ENCODE data around the gene OVCA2.

OVCA2 gene

GRCh38 chr17:2043785-2044184 lies 2.0 kb downstream of the OVCA2 start:
- Histone ChIP-seq H3K9me3 (ENCODE audit: insufficient read depth, low read length) (no peaks in the 10 kb centered on the region), H3K36me3 (ENCODE audit: insufficient read depth, insufficient read length, low read length) (peaks cover 47% of the 10 kb centered on the region), H3K4me3 (ENCODE audit: insufficient read length, low read depth) (no peak overlapping the region), H3K27me3 (ENCODE audit: insufficient read depth, insufficient read length) (peaks cover 13% of the 10 kb centered on the region), H3K4me1 (ENCODE audit: insufficient read depth, insufficient read length) (peaks cover 15% of the 10 kb centered on the region), H3K9ac (ENCODE audit: insufficient read length, low read depth) (no peak overlapping the region)
- no peak for DNase-seq (ENCODE audit: low read depth, low spot score)
- TF ChIP-seq YY1 (IDR thresholded peaks at IDR 0.05; ENCODE audit: insufficient read depth, insufficient read length) = no peak
- no peak for TF ChIP-seq SUZ12 (IDR thresholded peaks at IDR 0.05; ENCODE audit: extremely low read depth, insufficient read depth, insufficient read length)
- no peak for TF ChIP-seq ZNF274 (IDR thresholded peaks at IDR 0.05; ENCODE audit: low read depth, low read length)

GRCh38 chr17:2044263-2044894 lies 2.6 kb downstream of the OVCA2 start:
- Histone ChIP-seq H3K27me3 (ENCODE audit: insufficient read depth, insufficient read length) (peaks cover 19% of the 10 kb centered on the region), H3K4me3 (ENCODE audit: insufficient read length, low read depth) (no peak overlapping the region), H3K4me1 (ENCODE audit: insufficient read depth, insufficient read length) (peaks cover 15% of the 10 kb centered on the region), H3K36me3 (ENCODE audit: insufficient read depth, insufficient read length, low read length) (peaks cover 46% of the 10 kb centered on the region), H3K9ac (ENCODE audit: insufficient read length, low read depth) (no peak overlapping the region), H3K9me3 (ENCODE audit: insufficient read depth, low read length) (no peaks in the 10 kb centered on the region)
- TF ChIP-seq SUZ12 (IDR thresholded peaks at IDR 0.05; ENCODE audit: extremely low read depth, insufficient read depth, insufficient read length) (no peak), YY1 (IDR thresholded peaks at IDR 0.05; ENCODE audit: insufficient read depth, insufficient read length) (no peak), ZNF274 (IDR thresholded peaks at IDR 0.05; ENCODE audit: low read depth, low read length) (no peak)
- no peak for DNase-seq (ENCODE audit: low read depth, low spot score)

GRCh38 chr17:2047590-2047989 lies 5.8 kb downstream of the OVCA2 start:
- H3K4me3 ChIP-seq (ENCODE audit: insufficient read length, low read depth) = no peak overlapping the region
- no peak overlapping the region for H3K9ac ChIP-seq (ENCODE audit: insufficient read length, low read depth)
- peaks cover 28% of the 10 kb centered on the region for H3K36me3 ChIP-seq (ENCODE audit: insufficient read depth, insufficient read length, low read length)
- no peak for TF ChIP-seq ZNF274 (IDR thresholded peaks at IDR 0.05; ENCODE audit: low read depth, low read length)
- TF ChIP-seq YY1 (IDR thresholded peaks at IDR 0.05; ENCODE audit: insufficient read depth, insufficient read length) = no peak
- TF ChIP-seq SUZ12 (IDR thresholded peaks at IDR 0.05; ENCODE audit: extremely low read depth, insufficient read depth, insufficient read length) = no peak
- no peaks in the 10 kb centered on the region for H3K9me3 ChIP-seq (ENCODE audit: insufficient read depth, low read length)
- DNase-seq (ENCODE audit: low read depth, low spot score) = no peak
- peaks cover 42% of the 10 kb centered on the region for H3K27me3 ChIP-seq (ENCODE audit: insufficient read depth, insufficient read length)
- peaks cover 16% of the 10 kb centered on the region for H3K4me1 ChIP-seq (ENCODE audit: insufficient read depth, insufficient read length)

GRCh38 chr17:2048805-2049204 lies 7.0 kb downstream of the OVCA2 start:
- Histone ChIP-seq H3K36me3 (ENCODE audit: insufficient read depth, insufficient read length, low read length) (peaks cover 15% of the 10 kb centered on the region), H3K9ac (ENCODE audit: insufficient read length, low read depth) (no peak overlapping the region), H3K4me1 (ENCODE audit: insufficient read depth, insufficient read length) (peaks cover 10% of the 10 kb centered on the region), H3K4me3 (ENCODE audit: insufficient read length, low read depth) (no peak overlapping the region), H3K9me3 (ENCODE audit: insufficient read depth, low read length) (no peaks in the 10 kb centered on the region), H3K27me3 (ENCODE audit: insufficient read depth, insufficient read length) (peaks cover 52% of the 10 kb centered on the region)
- TF ChIP-seq ZNF274 (IDR thresholded peaks at IDR 0.05; ENCODE audit: low read depth, low read length) = no peak
- no peak for TF ChIP-seq SUZ12 (IDR thresholded peaks at IDR 0.05; ENCODE audit: extremely low read depth, insufficient read depth, insufficient read length)
- TF ChIP-seq YY1 (IDR thresholded peaks at IDR 0.05; ENCODE audit: insufficient read depth, insufficient read length) = no peak
- DNase-seq (ENCODE audit: low read depth, low spot score) = no peak

- peak overlapping the region; percentile 65 for H3K9ac ChIP-seq (ENCODE audit: insufficient read length, low read depth)
- H3K27me3 ChIP-seq (ENCODE audit: insufficient read depth, insufficient read length) = peaks cover 60% of the 10 kb centered on the region
- no peaks in the 10 kb centered on the region; the same call in 1 of the 2 replicates for H3K9me3 ChIP-seq (ENCODE audit: insufficient read depth, low read length)
- TF ChIP-seq ZNF274 (IDR thresholded peaks at IDR 0.05; ENCODE audit: low read depth, low read length) = no peak
- no peak for TF ChIP-seq SUZ12 (IDR thresholded peaks at IDR 0.05; ENCODE audit: extremely low read depth, insufficient read depth, insufficient read length)
- TF ChIP-seq YY1 (IDR thresholded peaks at IDR 0.05; ENCODE audit: insufficient read depth, insufficient read length) = no peak
- peak overlapping the region; percentile 46 for H3K4me3 ChIP-seq (ENCODE audit: insufficient read length, low read depth)
- H3K4me1 ChIP-seq (ENCODE audit: insufficient read depth, insufficient read length) = peaks cover 12% of the 10 kb centered on the region
- H3K36me3 ChIP-seq (ENCODE audit: insufficient read depth, insufficient read length, low read length) = peaks cover 8% of the 10 kb centered on the region
- no peak for DNase-seq (ENCODE audit: low read depth, low spot score)
Observed at GRCh38 chr17:2049333-2050299, 7.8 kb downstream of the OVCA2 start.

- Histone ChIP-seq H3K4me1 (ENCODE audit: insufficient read depth, insufficient read length) (peaks cover 15% of the 10 kb centered on the region), H3K27me3 (ENCODE audit: insufficient read depth, insufficient read length) (peaks cover 69% of the 10 kb centered on the region), H3K9me3 (ENCODE audit: insufficient read depth, low read length) (no peaks in the 10 kb centered on the region; the same call in 1 of the 2 replicates), H3K4me3 (ENCODE audit: insufficient read length, low read depth) (peak overlapping the region; percentile 30), H3K36me3 (ENCODE audit: insufficient read depth, insufficient read length, low read length) (no peaks in the 10 kb centered on the region), H3K9ac (ENCODE audit: insufficient read length, low read depth) (no peak overlapping the region)
- no peak for DNase-seq (ENCODE audit: low read depth, low spot score)
- TF ChIP-seq ZNF274 (IDR thresholded peaks at IDR 0.05; ENCODE audit: low read depth, low read length) (no peak), SUZ12 (IDR thresholded peaks at IDR 0.05; ENCODE audit: extremely low read depth, insufficient read depth, insufficient read length) (no peak), YY1 (IDR thresholded peaks at IDR 0.05; ENCODE audit: insufficient read depth, insufficient read length) (no peak)
Observed at GRCh38 chr17:2050300-2051060, 8.7 kb downstream of the OVCA2 start.

Data from NT2/D1 (cell line).